Measurements from ENCODE around the gene C1RL.

Gene C1RL, protein sequence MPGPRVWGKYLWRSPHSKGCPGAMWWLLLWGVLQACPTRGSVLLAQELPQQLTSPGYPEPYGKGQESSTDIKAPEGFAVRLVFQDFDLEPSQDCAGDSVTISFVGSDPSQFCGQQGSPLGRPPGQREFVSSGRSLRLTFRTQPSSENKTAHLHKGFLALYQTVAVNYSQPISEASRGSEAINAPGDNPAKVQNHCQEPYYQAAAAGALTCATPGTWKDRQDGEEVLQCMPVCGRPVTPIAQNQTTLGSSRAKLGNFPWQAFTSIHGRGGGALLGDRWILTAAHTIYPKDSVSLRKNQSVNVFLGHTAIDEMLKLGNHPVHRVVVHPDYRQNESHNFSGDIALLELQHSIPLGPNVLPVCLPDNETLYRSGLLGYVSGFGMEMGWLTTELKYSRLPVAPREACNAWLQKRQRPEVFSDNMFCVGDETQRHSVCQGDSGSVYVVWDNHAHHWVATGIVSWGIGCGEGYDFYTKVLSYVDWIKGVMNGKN

DNA sequence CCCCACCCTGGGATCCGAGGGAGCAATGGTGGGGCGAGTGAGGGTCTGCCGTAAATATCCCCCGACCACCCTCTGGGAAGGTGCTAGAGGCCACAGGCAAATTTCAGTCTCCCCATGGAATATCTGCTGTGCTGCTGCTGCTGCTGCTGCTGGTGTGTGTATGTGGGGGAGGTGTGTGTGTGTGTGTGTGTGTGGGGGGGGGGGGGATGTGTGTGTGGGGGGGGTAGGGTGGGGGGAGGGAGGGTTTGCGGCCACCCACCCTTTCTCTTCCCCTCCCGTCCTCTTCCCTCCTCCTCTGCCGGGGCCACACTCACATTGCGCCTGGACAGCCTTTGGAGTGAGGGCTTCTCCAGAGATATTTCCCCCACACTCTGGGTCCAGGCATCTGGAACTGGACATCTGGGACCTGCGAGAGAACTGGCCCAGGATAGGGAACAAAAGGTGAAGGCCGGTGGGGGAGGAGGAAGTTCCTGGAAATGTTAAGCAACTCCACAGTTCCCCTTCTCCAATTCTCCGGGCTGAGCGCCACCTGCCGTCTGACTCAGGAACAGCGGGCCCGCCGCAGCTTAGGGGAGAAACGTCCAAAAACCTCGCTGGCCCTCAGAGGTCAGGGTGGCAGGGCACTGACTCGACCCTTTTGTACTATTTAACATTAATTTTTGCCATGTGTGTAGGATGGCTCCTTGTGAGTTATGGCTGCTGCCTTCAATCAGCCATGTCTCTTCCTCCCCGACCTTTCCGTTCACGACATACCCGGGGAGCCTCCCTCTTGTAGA is at the start of gene C1RL:
Gene C1RL (minus strand): TSS at position 419 of the 776 bp plus-strand sequence. CDS start 34 bp downstream, at position 385.
- DNase-seq: peak; percentile 65

DNA sequence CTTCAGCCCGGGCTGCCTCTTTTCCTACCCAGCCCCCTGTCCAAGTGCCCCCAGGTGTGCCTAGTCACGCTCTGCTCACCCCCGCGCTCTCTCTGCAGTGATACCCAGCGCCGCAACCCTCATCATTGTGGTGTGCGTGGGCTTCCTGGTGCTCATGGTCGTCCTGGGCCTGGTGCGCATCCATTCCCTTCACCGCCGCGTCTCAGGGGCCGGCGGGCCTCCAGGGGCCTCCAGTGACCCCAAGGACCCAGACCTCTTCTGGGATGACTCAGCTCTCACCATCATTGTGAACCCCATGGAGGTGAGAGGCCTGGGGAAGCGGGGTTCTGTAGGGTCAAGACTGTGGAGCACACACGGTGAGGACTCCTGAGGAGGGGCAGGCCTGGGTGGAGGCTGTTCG is 48.4 kb upstream of the C1RL start:
- no peak for DNase-seq

DNA sequence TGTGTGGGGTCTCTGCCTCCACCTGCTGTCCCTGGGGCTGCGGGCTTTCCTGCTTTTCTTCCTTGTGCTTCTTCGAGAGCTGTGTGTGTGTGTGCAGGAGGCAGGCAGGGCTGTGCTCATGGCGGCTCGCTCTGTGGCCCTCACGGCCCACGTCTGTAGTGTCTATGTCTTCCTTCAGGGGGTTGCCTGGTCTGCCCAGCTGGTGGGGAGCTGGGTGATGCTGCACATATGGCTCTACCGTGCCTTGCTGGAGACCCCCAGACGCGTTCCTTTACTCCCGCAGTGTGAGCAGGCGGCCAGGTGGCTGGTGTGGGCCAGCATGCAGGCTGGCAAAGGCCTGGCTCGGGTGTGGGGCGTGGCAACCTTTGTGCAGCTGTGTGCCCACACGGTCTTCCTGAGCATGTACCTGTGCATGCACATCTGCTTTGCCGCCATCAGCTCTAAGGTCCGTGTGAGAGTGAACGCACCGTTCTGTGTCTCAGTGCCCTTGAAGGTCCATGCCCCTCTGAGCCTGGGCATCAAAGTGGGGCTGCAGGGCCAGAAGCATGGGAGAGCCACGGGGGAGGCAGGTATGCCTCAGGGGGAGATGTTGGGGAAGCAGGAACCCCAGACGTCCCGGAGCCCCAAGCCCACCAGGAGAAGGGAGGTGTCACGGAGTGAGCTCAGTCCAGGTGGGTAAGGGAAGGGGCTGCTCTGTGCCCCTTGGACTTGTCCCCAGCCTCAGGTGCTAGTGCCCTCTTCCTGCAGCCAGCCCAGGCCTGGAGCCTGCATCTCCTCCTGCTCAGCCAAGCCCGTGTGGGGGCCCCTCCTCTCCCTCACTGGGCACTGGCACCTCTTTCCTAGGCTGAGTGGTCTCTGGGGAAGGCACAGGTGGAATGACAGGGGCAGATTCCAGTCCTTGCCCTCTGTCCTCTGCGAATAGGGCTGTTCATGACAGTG is 47.5 kb upstream of the C1RL start:
- no peak for DNase-seq

DNA sequence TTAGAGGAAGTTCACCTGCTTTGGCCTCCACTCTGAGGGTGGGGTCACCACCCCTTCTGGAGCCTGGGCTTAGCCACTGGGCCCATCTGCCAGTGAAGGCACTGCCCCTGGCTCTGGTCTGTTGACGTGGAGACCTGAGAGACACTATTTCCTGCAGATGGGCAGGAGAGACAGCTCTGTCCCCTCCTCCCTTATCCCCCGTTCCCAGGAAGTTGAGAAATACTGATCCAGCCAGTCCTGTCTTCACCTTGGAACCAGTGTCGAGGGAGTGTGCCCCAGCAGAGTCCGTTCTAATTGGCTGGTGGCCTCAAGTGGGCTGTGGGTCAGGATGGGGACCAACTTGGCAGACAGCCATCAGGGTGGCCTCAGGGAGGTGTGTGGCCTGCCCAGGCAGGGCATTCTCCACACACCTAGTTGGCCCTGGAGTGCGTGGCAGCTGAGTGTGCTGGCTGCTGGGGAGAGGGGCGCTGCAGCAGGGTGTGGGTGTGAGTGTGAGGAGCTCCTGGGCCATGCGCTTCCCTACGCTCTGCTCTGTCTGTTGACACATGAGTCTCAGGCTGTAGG is 46.5 kb upstream of the C1RL start:
- no peak for DNase-seq

DNA sequence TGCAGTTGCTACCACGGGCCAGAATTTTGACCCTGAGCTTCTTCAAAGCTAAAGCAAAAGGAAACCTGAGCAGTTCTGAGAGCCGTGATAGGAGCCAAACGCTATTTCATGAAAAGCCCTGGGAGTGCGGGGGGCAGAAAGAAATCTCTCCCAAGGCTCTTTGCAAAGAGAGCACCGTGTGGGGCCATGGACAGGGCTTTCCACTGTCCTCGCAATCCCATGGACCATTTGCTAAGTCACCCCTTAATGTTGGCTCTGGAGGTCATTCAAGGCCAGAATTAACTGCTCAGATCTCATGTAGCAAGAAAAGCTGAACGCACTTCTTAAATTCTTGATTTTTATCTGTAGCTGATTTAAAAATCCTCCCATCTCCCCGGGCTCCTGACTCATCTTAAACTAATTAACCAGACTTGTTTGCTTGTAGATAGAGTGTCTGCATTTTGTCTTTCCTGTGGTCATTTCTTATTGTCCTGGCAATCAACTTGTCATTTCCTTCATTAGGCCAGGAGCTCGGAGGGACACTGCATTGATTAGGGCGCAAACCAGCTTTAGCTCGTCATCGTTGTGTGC is 46.0 kb upstream of the C1RL start:
- no peak for DNase-seq

DNA sequence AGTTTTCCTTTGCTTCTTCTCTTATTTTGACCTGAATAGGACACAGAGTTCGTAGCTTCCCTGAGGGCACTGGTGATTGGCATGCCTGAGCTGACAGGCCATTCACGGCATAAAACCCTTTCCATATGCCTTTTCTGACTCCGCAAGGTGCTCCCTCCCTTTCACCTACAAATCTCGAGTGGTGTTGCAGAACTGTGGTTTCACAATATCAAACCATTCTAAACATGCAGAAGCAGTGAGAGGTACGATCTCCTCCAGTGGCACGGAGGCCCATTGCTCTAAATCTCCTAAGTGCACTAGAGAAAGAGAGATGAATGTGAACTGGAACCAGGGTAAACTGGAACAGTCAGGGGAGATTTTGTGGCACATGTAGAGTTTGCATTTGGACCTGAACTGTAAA is 45.0 kb upstream of the C1RL start:
- DNase-seq: no peak

DNA sequence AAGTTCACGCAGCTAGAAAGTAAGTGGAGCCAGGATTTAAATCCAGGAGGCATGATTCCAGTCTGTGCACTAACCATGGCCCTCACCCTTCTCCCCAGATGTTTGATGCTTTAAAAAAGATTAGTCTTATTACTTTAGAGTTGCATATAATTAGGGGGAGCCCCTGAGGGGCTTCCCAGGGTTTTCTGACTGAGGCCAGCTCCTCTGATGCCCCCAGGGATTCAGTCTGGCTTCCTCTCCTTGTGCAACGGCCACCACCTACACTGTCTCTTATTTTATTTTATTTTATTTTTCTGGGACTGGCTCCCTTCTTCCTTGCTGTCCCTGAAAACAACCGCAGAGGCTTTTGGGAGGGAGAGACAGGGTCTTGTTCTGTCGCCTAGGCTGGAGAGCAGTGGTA is 43.8 kb upstream of the C1RL start:
- DNase-seq: no peak

DNA sequence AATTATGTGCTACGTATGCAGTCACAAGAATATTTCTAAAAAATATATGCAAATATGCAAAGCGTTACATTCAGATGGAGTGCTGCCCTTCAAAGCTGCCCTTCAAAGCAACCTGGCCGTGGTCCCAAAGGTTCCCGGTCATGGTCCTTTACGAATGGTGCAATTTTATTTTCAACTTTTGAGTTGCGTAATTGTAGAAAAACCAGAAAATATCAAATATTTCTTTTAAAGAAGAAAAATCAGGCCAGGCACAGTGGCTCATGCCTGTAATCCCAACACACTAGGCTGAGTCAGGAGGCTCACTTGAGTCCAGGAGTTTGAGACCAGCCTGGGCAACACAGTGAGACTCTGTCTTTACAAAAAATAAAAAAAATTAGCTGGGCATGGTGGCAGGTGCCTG is 42.5 kb upstream of the C1RL start:
- no peak for DNase-seq

DNA sequence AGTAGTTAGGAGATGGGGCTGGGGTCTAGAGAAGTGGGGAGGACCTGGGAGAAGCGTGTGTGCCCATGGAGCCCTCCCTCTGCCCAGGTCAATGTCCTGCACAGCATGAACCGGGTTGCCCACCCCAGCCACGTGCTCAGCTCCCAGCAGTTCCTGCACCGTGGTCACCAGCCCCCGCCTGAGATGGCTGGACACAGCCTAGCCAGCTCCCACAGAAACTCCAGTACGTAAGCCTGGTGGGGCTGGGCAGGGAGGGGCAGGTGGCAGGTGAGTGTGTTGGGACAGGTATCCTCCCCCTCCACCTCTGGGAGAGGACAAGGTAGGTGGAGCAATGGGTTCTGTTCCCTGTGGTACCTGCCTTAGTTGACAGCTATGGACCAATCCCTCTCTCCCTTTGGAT is 41.8 kb upstream of the C1RL start:
- DNase-seq: no peak

DNA sequence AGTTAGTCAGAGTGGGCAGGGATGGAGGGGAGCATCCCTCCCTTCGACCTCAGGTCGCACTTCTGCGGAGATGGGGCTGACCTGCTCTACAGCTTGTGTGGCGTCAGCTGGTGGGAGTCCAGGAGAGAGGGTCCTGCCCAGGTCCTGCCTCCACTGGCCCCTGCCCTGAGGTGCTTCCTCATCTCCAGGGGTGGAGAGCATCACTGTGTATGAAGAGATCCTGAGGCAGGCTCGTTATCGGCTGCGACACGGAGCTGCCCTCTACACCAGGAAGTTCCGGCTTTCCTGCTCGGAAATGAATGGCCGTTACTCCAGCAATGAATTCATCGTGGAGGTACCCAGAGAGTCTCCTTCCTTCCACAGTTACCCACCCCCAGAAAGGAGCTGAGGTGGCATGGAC is 41.3 kb upstream of the C1RL start:
- DNase-seq: no peak

DNA sequence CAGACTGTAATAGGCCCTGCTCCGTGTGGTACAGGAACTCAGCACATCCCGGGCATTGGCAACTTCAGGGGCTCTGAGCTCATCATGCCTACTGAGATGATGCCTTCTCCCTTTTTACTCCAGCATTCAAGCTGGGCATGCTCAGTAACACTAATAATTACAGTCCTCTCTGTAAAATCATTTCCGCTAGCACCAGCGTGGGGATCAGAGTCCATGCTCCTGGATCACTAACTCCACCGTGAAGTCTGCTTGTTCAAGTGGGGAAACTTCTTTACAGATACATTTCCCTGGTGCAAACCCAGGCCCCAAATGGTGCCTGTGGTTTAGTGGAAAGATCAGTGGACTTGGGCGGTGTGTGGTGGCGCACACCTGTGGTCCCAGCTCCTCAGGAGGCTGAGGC is 37.9 kb upstream of the C1RL start:
- DNase-seq: no peak

DNA sequence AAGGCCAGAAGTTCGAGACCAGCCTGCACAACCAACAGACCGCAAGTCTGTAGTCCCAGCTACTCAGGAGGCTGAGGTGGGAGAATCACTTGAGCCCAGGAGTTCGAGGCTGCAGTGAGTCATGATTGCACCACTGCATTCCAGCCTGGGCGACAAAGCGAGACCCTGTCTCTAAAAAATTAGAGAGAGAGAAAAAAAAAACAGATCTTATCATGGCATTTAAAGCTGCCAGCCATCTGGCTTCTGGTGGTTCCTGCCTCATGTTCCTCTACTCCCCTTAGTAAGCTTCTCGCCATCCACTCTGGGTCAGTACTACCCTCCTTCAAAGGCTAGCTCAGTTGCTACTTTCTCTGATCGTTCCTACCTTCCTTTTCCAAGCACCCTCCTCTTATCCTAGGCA is 37.2 kb upstream of the C1RL start:
- no peak for DNase-seq

DNA sequence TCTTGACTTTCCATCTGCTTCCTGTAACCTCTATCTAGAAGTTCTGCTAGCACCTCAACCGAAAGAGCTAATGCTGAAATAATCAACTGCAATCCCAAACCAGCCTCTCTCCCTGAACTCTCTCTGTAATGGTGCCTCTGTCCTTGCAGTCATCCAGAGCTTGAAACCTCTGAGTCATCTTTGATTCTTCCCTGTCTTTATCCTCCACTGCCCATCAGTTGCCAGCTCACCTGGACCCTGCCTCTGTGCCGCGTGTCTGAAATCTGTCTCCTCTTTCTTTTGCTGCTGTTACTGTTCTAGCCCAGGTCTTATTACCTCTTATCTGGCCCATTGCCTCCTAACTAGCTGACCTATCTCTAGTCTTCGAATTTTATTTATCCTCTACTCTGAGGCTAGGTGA is 36.7 kb upstream of the C1RL start:
- DNase-seq: no peak

DNA sequence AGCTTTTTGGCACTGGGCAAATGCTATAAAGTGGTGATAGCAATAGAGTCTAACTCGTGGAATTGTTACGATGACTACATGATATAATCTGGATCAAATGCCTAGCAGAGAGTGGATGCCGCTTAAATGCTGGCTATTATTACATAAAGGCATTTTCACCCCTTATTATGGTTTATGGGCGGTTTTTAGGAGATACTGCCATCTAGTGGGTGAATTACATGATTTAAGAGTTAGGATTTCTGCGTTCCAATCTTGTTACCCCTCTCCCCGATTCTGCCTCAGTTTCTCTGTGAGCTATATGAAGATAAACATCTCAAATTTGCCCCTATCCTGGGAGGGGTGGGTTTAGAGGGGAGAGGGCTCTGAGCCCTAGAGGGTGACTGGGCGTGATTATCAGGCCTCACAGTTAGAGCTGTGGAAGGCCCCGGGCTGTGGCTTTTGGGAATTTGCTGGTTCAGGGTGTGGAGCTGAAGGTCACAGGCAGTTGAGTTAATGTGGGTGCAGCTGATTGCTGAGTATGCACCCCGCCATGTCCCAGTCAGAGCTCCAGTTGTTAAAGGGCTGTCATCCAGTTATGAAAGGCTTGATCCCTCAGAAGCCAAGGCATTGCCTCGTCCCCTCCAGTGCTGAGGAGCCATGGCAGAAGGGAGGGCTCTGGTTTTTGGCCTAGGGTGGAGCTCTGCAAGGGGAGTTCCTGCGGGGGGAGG is 35.6 kb upstream of the C1RL start:
- DNase-seq: no peak

DNA sequence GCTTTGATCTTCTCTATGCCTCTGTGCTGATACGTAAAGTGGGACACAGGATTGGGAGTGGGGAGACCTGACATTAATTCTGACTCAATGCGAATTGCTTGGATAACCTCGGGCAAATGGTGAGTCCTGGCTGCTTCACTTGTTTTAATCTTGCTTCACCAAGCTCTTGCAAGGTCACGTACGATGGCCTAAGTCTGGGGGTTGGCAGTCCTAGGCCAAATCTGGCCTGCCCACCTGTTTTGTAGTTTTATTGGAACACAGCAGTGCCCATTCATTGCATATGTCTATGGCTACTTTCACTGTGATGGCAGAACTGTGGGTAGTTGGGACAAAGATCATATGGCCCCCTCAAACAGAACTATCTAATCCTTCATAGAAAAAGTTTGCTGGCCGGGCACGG is 34.5 kb upstream of the C1RL start:
- no peak for DNase-seq

DNA sequence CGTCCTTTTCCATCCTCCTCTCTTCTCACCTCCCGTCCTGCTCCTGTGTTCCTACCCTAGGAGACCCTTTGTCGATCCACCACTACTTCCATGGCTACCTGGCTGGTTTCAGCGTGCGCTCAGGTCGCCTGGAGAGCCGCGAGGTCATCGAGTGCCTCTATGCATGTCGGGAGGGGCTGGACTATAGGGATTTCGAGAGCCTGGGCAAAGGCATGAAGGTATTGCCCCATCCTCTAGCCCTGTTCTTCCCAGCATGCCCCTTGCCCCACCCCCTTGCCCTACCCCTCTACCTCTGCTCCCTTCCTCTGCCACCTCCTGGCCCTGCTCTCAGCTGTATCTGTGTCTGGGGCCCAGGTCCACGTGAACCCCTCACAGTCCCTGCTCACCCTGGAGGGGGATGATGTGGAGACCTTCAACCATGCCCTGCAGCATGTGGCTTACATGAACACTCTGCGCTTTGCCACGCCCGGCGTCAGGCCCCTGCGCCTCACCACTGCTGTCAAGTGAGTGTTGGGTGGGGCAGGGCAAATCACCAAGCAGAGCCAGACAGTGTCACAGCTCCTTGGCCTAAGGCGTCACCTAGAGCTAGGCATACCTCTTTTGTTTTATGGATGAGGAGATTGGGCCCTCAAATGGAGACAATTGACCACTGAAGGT is 33.9 kb upstream of the C1RL start:
- DNase-seq: no peak

DNA sequence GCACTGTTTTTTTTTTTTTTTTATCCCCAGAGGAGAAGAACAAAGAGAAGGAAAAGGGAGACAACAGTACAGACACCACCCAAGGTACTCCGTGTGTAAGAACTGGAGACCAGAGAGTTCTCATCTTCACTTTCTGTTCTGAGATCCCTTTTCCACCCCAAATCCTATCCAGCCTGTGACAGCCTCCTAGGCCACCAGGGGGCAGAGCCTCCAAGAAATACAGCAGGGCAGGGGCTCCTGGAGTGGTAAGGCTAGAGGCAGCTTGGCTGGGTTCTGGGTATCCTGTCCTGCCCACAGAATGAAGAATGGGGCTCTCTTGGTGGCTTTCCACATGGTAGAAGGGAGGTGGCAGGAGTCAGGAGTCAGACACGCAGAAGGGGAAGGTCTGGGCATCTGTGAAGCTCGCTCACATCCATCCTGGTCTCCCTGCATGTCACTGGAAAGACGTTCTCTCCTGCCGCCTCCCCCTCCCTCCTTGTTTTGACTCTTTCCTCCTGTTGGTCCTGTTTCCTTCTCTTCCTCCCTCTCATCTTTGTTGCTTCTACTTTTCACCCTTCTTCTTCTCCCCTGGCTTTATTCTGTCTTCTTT is 33.1 kb upstream of the C1RL start:
- peak; percentile 37 for DNase-seq

DNA sequence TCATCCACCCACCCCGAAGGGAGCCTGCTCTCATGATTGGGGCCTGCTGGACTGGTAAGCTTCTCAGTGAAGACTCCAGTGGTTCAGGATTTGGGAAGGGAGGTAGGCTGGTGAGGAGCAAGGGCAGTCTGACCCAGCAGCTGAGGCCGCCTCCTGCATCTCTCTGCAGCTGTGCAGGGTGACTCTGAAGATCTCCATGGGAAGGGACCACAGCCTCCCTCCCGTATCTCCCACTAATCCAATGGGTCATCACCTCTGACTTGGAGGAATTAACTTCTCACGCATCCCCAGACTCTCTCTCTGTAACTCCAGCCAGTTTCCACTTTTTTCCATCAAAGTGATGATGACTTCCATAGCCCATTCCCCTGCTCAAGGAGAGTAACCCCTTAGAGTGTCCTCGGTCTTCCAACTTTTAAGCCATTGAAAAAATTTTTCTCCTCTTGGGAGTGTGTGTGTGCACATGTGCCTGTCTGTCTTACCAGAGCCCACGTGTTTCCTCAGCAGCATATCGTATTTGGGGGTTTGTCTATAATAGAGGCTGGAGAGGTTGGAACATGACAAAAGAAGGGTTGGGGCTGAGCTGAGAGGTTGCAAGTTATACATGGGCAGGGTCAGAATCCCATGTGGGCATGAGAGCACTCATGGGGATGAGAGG is 32.5 kb upstream of the C1RL start:
- no peak for DNase-seq

DNA sequence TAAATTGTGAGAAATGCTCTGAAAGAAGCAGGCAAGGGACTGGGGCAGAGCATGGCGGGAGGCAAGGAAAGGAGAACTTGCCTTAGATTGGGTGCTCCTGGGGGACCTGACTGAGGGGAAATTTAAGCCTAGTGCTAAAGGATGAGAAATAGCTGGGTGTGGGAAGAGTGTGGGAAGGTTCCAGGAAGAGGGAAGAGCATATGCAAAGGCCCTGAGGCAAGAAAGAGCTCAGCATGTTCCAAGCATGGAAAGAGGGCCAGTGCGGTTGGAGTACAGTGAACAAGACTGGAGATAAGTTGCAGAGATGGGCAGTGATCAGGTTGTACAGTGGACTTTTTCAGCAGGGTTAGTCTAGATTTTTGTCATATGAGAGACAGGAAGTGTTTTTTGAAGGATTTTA is 30.2 kb upstream of the C1RL start:
- DNase-seq: no peak

DNA sequence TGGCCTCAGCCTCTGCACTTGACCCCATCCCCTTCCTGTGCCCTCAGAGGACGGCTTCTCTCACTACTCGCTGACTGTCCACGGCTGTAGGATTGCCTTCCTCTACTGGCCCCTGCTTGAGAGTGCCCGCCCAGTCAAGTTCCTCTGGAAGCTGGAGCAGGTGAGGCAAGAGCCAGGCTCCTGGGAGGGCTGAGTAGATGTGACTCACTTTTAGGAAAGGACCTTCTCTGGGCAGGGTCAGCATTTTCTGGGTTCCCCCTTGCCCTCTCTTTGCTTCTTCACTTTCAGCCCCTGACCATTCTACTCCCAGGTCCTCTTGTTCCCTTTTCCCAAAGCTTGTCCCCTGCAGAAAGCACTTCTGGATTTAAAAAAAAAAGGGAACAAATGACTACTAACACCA is 28.9 kb upstream of the C1RL start:
- no peak for DNase-seq

Data from activated CD4-positive, alpha-beta T cell treated with anti-CD3 and anti-CD28 coated beads for 1 hour (primary cell).